GM12801 (cell line): ENCODE results near the gene LRRC3.

Experiments used
- TF ChIP-seq, protein P1 (sequence below): IDR thresholded peaks from one replicate; pipeline ENCODE4 v1.5.1; 2011; ENCODE audit warnings: control low read depth; ENCODE audit not compliant: insufficient read length; ENCODE audit errors: extremely low read depth

LRRC3 gene

DNA sequence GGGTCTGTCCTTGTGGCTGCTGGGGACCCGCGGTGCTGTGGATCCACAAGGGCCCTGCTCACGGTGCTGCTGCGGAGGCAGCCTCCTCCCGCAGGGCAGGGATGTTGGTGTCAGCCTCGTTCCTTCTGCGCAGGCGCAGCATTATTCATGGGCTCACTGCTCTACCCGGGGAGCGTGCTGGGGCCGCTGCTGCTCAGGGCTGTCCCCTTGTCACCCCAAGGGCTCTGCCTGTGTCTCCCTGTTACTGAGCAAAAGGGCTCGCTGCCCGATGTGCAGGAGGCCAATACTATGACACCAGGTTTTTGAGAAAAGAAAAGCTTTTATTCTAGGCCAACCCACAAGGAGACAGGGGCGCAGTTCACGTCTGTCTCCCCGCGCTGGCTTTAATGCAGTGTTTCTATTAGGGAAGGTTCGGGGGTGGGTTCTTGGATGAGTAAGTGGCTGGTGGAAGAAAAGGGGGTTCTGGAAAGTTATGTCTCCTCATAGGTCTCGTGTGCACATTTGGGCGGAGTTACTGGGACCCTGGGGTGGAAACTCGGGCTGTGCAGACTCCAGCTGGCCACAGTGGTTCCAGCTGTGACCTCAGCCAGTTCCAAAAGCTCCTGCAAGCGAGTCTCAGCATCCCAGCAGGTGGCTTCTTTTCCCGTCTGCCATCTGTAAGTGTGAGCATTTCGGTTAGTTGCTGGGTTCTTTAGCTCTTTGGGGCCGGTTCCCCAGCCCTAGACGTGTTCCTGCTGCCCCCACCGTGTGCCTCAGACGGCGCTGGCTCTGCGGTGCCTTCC, 40.8 kb upstream of the LRRC3 start:
- TF ChIP-seq, protein P1, sequence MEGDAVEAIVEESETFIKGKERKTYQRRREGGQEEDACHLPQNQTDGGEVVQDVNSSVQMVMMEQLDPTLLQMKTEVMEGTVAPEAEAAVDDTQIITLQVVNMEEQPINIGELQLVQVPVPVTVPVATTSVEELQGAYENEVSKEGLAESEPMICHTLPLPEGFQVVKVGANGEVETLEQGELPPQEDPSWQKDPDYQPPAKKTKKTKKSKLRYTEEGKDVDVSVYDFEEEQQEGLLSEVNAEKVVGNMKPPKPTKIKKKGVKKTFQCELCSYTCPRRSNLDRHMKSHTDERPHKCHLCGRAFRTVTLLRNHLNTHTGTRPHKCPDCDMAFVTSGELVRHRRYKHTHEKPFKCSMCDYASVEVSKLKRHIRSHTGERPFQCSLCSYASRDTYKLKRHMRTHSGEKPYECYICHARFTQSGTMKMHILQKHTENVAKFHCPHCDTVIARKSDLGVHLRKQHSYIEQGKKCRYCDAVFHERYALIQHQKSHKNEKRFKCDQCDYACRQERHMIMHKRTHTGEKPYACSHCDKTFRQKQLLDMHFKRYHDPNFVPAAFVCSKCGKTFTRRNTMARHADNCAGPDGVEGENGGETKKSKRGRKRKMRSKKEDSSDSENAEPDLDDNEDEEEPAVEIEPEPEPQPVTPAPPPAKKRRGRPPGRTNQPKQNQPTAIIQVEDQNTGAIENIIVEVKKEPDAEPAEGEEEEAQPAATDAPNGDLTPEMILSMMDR: no peak

DNA sequence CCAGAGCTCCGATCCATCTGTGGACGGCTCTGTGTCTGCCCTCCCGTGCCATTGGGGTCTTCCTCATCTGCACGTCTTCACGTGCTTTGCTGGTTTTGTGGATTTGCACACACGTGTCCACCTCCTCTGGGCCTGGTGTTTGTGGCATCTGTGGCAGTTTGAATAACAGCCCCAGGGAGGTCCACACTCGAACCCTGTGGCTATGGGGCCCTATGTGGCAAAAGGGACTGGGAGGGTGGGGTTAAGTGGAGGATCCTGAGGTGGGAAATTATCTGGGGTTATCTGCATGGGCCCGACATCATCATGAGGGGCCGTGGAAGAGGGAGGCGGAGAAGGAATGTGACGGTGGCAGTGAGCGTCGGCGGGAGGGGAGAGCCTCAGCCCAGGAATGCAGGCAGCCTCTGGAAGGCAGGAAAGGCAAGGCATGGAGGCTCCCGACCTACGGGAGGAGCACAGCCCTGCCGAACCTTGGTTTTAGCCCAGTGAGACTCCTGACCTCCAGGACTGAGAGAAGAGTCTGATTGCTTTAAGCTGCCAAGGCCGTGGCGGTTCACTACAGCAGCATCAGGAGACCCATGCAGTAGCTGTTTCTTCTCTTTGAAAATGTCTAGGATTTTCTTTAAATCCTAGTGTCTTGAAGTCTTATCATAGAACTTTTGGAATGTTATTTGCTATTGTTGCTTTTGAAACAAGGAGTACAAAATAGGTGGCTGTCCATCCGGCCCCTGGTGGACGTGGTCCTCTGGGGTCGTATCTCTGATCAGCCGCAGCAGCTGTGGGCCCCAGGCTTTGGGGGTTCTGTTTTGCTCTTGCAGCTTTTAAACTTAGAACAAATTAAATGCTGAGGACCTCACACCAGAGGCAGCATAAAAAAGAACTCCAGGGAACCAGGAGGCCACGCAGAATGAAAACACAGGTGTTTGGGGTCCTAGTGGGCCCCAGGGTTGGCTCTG, 40.0 kb upstream of the LRRC3 start:
- TF ChIP-seq, protein P1: no peak

DNA sequence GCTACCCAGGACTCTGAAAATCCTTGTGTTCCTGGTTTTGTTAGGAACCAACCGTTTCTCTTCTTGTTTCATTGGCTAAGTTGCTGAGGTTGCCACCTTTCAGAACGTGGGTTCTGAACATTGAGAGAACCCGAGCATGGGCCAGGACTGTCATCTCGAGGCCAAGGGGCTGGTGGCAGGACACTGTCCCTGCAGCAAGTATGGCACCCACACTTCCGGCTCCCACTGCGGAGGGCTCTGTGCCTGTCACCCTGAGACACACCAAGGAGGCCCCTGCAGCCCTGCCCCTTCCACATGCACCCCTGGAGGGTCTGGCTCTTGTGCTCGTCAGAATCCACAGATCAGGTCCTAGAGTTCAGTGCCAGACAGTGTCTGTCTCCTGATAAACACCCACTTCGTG, 39.1 kb upstream of the LRRC3 start:
- TF ChIP-seq, protein P1: no peak

DNA sequence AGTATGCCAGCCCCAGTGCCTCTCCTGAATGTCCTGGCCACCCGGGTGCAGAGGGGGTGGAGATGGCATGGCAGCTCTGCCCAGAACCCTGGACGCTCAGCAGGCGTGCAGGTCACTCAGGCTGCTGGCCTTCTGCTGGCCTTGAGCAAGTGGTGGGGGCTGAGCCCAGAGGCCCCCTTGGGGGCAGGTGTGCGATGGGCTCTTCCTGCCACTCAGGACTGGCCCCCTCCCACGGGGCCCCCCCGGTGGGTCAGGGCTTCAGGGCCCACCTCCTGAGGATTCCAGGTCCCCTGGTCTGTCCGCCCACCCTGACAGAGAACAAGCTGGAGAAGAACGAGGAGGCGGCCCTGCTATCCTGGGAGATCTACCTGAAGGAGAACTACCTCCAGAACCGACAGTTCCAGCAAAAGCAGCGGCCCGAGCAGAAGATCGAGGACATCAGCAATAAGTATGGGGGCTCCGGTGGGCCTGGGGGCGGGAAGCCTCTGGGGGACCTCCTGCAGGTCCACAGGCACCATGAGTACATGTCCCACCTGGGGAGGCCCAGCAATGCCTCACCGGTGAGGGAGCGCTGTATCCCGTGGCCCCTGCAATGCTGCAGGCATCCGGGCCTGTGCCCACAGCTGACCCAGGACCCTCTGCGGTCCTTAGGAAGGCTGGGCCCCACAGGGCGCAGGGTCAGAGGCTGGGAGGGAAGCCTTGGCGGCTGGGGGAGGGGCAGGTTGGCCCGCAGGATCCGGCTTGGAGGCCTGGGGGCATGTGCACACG, 37.0 kb upstream of the LRRC3 start:
- TF ChIP-seq, protein P1: no peak

DNA sequence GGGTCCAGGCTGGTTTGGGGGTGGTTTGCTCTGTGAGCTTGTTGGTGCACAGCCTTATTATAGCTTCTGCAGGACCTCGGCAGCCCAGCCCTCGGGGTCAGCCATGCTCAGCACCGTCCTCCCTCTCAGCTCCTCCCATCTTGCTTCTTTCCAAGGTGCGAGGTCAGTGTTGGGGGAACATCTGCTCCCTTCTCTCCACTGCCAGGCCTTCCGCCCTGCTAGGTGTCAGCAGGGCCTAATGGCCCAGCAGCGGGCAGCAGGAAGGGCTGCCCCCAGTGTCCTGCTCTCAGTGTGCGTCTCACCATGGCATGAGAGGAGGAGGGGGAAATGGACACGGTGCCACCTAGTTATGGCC, 36.5 kb upstream of the LRRC3 start:
- TF ChIP-seq, protein P1: no peak

DNA sequence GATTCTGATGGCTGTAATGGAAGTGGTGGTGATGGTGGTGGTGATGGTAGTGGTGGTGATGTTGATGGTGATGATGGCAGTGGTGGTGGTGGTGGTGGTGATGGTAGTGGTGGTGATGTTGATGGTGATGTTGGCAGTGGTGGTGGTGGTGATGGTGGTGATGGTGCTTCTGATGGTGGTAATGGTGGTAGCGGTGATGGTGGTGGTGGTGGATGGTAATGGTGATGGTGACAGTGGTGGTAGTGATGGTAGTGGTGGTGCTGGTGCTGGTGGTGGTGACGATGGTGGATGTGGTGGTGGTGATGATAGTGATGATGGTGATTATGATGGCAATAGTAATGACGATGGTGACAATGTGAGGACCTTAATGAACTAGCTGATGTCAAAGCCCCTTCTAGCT, 35.6 kb upstream of the LRRC3 start:
- TF ChIP-seq, protein P1: no peak
